ENCODE results near the gene KRT79.

The KRT79 gene

DNA sequence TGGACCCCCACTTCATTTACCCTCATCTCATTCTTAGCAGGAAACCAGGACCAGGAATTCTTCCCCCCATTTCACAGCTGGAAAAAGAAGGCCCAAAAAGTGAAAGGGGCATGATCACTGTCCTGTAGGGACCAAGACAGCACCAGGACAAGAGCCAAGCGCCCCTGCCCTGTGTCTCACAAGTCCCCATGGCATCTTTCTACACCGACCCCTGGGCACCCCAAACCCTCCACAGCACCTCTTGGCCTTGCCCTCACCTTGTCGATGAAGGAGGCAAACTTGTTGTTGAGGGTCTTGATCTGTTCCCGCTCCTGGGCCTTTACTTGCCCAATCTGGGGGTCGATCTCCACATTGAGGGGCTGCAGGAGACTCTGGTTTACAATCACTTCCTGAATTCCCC lies 57.7 kb downstream of the KRT79 start:
- no peak overlapping the region for H3K27ac Mint-ChIP-seq
- H3K9me3 Mint-ChIP-seq (ENCODE audit: low read depth), result no peaks in the 10 kb centered on the region
- no peaks in the 10 kb centered on the region for H3K27me3 Mint-ChIP-seq
- no peaks in the 10 kb centered on the region for H3K36me3 Mint-ChIP-seq
- H3K4me1 Mint-ChIP-seq (ENCODE audit: low read depth), result no peaks in the 10 kb centered on the region
- no peak overlapping the region for H3K4me3 Mint-ChIP-seq

DNA sequence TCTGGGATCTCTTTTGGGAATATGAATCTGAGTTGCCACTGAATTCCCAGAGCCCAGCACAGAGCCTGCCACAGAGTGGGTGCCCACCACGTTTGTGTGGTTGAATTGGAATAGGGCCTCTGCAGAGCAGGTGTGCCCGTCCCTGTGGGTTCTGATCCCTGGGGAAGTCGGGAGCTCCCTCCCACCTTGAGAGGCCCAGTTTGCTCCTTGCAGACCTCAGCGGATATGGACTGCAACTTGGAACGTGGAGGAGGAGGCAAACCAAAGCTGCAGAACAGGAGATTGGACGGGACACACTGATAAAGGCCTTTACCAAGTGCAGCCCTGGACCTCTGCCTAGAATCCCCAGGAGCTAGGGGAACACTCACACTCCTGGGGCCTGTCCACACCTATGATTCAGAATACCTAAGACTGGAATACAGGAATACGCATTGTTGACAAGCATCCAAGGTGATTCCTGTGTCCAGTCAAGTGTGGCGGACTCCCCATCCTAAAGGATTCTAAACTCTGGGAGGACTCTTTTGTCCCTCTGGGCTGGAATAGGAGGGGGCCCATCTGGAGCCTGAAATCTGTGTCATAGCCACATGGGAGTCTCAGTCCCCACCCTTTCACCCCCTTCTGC lies 59.4 kb downstream of the KRT79 start:
- no peaks in the 10 kb centered on the region for H3K27me3 Mint-ChIP-seq

DNA sequence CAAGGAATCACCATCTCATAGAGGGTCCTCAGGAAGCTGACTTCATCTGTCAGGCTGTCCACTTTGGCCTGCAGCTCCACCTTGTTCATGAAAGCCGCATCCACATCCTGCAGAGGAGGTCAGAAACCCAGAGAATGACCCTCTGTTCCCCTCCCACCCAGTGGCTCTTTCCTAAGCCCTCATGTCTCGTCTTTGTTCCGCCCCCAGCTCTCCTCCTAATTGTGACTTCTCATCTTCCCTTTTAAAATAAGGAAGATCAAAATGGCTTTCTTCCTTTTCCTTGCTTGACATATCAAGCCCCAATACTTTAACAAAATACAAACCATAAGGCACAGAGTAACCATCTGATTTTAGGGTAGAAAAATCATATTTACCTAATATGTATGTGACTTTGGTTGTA lies 61.3 kb downstream of the KRT79 start:
- Mint-ChIP-seq H3K4me3 (no peak overlapping the region), H3K27me3 (no peaks in the 10 kb centered on the region), H3K9me3 (ENCODE audit: low read depth) (no peaks in the 10 kb centered on the region), H3K27ac (no peak overlapping the region), H3K36me3 (no peaks in the 10 kb centered on the region), H3K4me1 (ENCODE audit: low read depth) (no peaks in the 10 kb centered on the region)

More for the DNA sequence above, 59.4 kb downstream of the KRT79 start:
- Mint-ChIP-seq H3K9me3 (ENCODE audit: low read depth) (no peaks in the 10 kb centered on the region), H3K4me3 (no peak overlapping the region), H3K4me1 (ENCODE audit: low read depth) (no peaks in the 10 kb centered on the region), H3K36me3 (no peaks in the 10 kb centered on the region), H3K27ac (no peak overlapping the region)

DNA sequence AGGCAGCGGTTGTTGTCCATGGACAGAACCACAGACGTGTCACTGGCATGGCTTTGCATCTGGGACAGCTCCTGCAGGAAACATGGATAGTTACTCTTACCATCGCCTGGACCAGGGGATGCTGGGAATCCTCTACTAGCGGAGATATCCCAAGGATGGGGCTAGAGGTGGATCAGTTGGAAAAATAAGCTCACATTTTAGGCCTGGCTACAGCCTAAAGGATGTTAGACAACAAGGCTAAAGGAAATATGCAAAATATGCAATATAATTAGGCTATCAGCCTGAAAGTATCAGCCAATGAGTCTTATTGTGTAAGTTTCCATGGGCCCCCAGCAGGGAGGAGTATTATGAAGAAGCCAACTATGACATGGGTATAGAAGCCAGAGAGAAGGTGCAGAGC lies 61.9 kb downstream of the KRT79 start:
- H3K9me3 Mint-ChIP-seq (ENCODE audit: low read depth), result no peaks in the 10 kb centered on the region
- H3K36me3 Mint-ChIP-seq, result no peaks in the 10 kb centered on the region
- no peak overlapping the region for H3K4me3 Mint-ChIP-seq
- H3K27ac Mint-ChIP-seq, result no peak overlapping the region
- no peaks in the 10 kb centered on the region for H3K27me3 Mint-ChIP-seq
- no peaks in the 10 kb centered on the region for H3K4me1 Mint-ChIP-seq (ENCODE audit: low read depth)

DNA sequence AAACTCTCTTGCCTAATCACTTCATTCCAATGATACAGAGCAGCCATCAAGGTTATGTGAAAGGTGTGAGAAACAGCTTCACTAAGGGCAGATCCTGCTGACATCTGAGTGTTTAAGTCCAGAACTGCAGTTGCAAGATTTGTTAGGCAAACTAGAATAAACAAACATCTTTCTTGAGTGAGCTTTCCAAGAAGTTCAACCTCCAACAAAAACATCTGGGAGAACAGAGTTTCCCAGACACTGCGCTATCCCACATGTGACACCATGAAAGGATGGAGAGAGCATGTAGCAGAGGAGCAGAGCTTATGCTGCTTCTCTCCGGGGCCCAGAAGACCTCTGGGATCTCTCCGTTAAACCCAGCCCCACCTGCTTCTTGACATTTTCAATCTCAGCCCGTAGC lies 62.6 kb downstream of the KRT79 start:
- no peaks in the 10 kb centered on the region for H3K4me1 Mint-ChIP-seq (ENCODE audit: low read depth)
- H3K27me3 Mint-ChIP-seq, result no peaks in the 10 kb centered on the region
- no peak overlapping the region for H3K27ac Mint-ChIP-seq
- H3K36me3 Mint-ChIP-seq, result no peaks in the 10 kb centered on the region
- H3K4me3 Mint-ChIP-seq, result no peak overlapping the region
- H3K9me3 Mint-ChIP-seq (ENCODE audit: low read depth), result no peaks in the 10 kb centered on the region
